ENCODE measurements around the gene TMEM38B. TPM values are rescaled to one million over a fixed set of nuclear protein-coding genes. Genes with fewer than 3 reads are reported as not detected.
"Not testable (repeated sequence)": the region's sequence is repeated elsewhere in the genome, so short reads cannot be mapped to it uniquely, and the experiment has no call there.

TMEM38B gene
- polyA plus RNA-seq, 1 of the 3 experiments (the other 2 are of a cell fraction), result 6.8 TPM

DNA sequence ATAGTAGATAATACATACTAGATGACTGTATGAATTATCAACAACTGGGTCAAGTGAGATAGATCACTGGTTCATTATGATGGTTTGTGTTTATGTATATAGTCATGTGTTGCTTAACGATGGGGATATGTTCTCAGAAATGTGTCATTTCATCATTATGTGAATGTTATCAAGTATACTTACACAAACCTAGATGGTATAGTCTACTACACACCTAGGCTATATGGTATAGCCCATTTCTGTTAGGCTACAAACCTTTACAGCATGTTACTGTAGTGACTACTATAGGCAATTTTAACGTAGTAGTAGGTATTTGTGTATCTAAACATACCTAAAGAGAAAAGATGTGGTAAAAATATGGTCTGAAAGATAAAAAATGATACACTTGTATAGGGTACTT, 31.0 kb downstream of the TMEM38B start (continued):
- TF ChIP-seq USF2 (IDR thresholded peaks at IDR 0.05; ENCODE audit: borderline replicate concordance, low read depth, low read length) (no peak), YY1 (IDR thresholded peaks at IDR 0.05; ENCODE audit: low read depth) (no peak), RXRA (IDR thresholded peaks at IDR 0.05; ENCODE audit: borderline replicate concordance, low read depth) (no peak), EP300 (IDR thresholded peaks at IDR 0.05; ENCODE audit: borderline replicate concordance in 1 of 2, low read depth in 1 of 2, low read length in 1 of 2) (no peak), RFX5 (IDR thresholded peaks at IDR 0.05; ENCODE audit: low read length) (no peak)

- 88% methylated on average over 5 of the region's 5 CpGs for WGBS (ENCODE audit: low lambda C conversion rate)
- H3F3A ChIP-seq (replicated peaks; ENCODE audit: insufficient read depth); H3K9me3 ChIP-seq: not testable (repeated sequence)
Observed at GRCh38 chr9:105728230-105728629, 33.9 kb downstream of the TMEM38B start.

GRCh38 chr9:105731420-105731819, 37.1 kb downstream of the TMEM38B start:
- H4K20me1 ChIP-seq (ENCODE audit: insufficient read depth); H3K36me3 ChIP-seq (replicated peaks in 1 of 2; ENCODE audit: control insufficient read depth in 1 of 2, insufficient read depth in 2 of 2, low read length in 1 of 2); H3K27ac ChIP-seq (ENCODE audit: low read depth in 2 of 2, low read length in 1 of 2); H3K9ac ChIP-seq; H3F3A ChIP-seq (replicated peaks; ENCODE audit: insufficient read depth); H3K4me2 ChIP-seq; H2AFZ ChIP-seq (ENCODE audit: low read depth); DNase-seq; POLR2A ChIA-PET; H3K27me3 ChIP-seq (ENCODE audit: insufficient read depth); H3K9me2 ChIP-seq; H3K4me1 ChIP-seq (ENCODE audit: control insufficient read depth in 1 of 2, insufficient read depth in 2 of 2, low read depth in 1 of 2, low read length in 1 of 2); H3K79me2 ChIP-seq (ENCODE audit: insufficient read depth); H3K4me3 ChIP-seq (ENCODE audit: low read depth in 2 of 2, low read length in 1 of 2): not testable (repeated sequence)
- CTCF ChIA-PET, result interaction anchor here (0.9 kb wide), 1 partner anchor 13 kb away, joined by 4 read pairs; no protein-coding TSS in a partner anchor
- 0 out of 2 replicates have a peak, but pooled peaks cover 10% of the 10 kb centered on the region for H3K9me3 ChIP-seq
- WGBS (ENCODE audit: low lambda C conversion rate), result 62% methylated on average over 2 of the region's 2 CpGs

More at GRCh38 chr9:105728230-105728629, 33.9 kb downstream of the TMEM38B start:
- CTCF ChIA-PET; H3K4me2 ChIP-seq; H4K20me1 ChIP-seq (ENCODE audit: insufficient read depth); DNase-seq; H3K27me3 ChIP-seq (ENCODE audit: insufficient read depth); H3K9me2 ChIP-seq; H3K36me3 ChIP-seq (replicated peaks in 1 of 2; ENCODE audit: control insufficient read depth in 1 of 2, insufficient read depth in 2 of 2, low read length in 1 of 2); H3K79me2 ChIP-seq (ENCODE audit: insufficient read depth); POLR2A ChIA-PET; H3K4me1 ChIP-seq (ENCODE audit: control insufficient read depth in 1 of 2, insufficient read depth in 2 of 2, low read depth in 1 of 2, low read length in 1 of 2); H3K9ac ChIP-seq; H3K4me3 ChIP-seq (ENCODE audit: low read depth in 2 of 2, low read length in 1 of 2); H2AFZ ChIP-seq (ENCODE audit: low read depth); H3K27ac ChIP-seq (ENCODE audit: low read depth in 2 of 2, low read length in 1 of 2): not testable (repeated sequence)

- no peak for TF ChIP-seq MEF2A (IDR thresholded peaks at IDR 0.05; ENCODE audit: borderline replicate concordance, low read depth)
- no peak for TF ChIP-seq RFX5 (IDR thresholded peaks at IDR 0.05; ENCODE audit: low read length)
- TF ChIP-seq JUND (IDR thresholded peaks at IDR 0.05), result no peak
- TF ChIP-seq MXI1 (IDR thresholded peaks at IDR 0.05; ENCODE audit: low read depth, low read length), result no peak
- TF ChIP-seq GATA2 (CRISPR knock-in tag; IDR thresholded peaks at IDR 0.05), result no peak
- no peak for TF ChIP-seq NRF1 (IDR thresholded peaks at IDR 0.05; ENCODE audit: low read depth, low read length)
- TF ChIP-seq TCF12 (IDR thresholded peaks at IDR 0.05), result no peak
- Histone ChIP-seq H3K9me3 (0 out of 2 replicates have a peak, but pooled peaks cover 10% of the 10 kb centered on the region), H3K9ac (no peak overlapping the region), H3K4me1 (ENCODE audit: control insufficient read depth in 1 of 2, insufficient read depth in 2 of 2, low read depth in 1 of 2, low read length in 1 of 2) (no peaks in the 10 kb centered on the region), H3K27ac (ENCODE audit: low read depth in 2 of 2, low read length in 1 of 2) (no peak overlapping the region), H3K4me2 (no peak overlapping the region), H3K4me3 (ENCODE audit: low read depth in 2 of 2, low read length in 1 of 2) (no peak overlapping the region), H3K36me3 (replicated peaks in 1 of 2; ENCODE audit: control insufficient read depth in 1 of 2, insufficient read depth in 2 of 2, low read length in 1 of 2) (no peaks in the 10 kb centered on the region), H3K9me2 (no peaks in the 10 kb centered on the region), H3F3A (replicated peaks; ENCODE audit: insufficient read depth) (no peaks in the 10 kb centered on the region), H3K27me3 (ENCODE audit: insufficient read depth) (no peaks in the 10 kb centered on the region), H2AFZ (ENCODE audit: low read depth) (no peak overlapping the region), H4K20me1 (ENCODE audit: insufficient read depth) (no peaks in the 10 kb centered on the region), H3K79me2 (ENCODE audit: insufficient read depth) (no peaks in the 10 kb centered on the region)
- ChIA-PET CTCF (interaction anchor here (0.7 to 1.0 kb wide), 3 partner anchors 15 to 106 kb away, joined by 3 to 4 read pairs (median 3); no protein-coding TSS in a partner anchor), POLR2A (no interaction called here)
- DNase-seq, result no peak
Observed at GRCh38 chr9:105735366-105735765, 41.0 kb downstream of the TMEM38B start.
